COLO668 (cell line): ENCODE measurements around the gene RERE.

Source experiments
- DNase-seq: peaks from one replicate; lab custom pipeline; 2025; ENCODE audit not compliant: unreplicated experiment; lab: John Stamatoyannopoulos, UW

RERE gene

GRCh38 chr1:8586438-8586837, 231.0 kb downstream of the RERE start:
- DNase-seq = no peak

- DNase-seq = no peak
Observed at GRCh38 chr1:8584316-8584715, 233.1 kb downstream of the RERE start.

- DNase-seq = no peak
Observed at GRCh38 chr1:8583031-8583430, 234.4 kb downstream of the RERE start.

DNA sequence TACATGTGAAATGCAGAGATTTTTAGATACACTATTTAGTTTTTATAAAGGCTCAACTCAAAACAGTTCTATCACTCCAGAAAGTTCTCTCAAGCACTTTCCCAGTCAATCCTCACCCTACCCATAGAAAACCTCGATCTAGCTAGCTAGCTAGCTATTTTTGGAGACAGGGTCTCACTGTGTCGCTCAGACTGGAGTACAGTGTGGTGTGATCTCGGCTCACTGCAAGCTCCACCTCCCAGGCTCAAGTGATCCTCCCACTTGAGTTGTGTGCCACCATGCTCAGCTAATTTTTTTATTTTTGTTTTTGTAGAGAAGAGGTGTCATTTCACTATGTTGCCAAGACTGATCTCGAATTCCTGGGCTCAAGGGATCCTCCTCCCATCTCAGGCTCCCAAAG, 236.9 kb downstream of the RERE start:
- DNase-seq = no peak

- DNase-seq = no peak
Observed at GRCh38 chr1:8578936-8579335, 238.5 kb downstream of the RERE start.

GRCh38 chr1:8578132-8578877, 239.1 kb downstream of the RERE start:
- no peak for DNase-seq

- DNase-seq = no peak
Observed at GRCh38 chr1:8574985-8575384, 242.5 kb downstream of the RERE start.

- no peak for DNase-seq
Observed at GRCh38 chr1:8572106-8572505, 245.3 kb downstream of the RERE start.

DNA sequence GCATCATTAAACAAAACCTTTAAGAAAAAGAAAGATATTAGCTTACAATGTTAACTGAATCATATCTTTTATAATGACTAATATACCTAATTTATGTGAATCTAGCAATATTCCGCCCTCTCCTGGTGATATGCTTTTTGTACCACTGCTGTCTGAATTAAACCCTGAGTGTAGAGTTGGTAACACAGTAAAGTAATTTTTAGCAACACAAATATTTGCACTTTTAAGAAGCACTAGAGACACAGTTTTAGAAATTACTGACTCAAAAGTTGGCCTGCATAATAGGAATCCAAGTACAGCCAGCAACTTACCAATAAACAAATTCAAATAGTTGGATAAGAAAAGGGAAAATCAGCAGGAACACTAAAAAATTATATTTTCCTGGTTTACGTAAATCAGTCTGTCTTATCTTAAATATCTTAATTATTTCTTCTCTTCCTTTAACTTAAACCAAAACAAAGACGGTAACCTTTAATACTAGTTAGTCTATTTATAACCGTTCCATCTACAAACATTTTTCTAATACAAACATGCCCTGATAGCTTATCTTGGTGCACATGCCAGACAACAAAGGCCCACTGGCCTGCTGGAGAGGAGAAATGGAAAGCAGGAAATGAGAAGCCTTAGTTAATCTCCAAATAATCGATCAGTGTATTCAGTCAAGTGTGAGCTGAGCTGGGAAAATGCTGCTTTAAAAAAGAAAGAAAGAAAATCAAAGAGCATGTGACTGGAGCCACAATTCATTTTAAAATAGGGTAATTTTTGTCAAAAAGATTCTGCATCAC, 246.0 kb downstream of the RERE start:
- DNase-seq = peak; percentile 45

DNA sequence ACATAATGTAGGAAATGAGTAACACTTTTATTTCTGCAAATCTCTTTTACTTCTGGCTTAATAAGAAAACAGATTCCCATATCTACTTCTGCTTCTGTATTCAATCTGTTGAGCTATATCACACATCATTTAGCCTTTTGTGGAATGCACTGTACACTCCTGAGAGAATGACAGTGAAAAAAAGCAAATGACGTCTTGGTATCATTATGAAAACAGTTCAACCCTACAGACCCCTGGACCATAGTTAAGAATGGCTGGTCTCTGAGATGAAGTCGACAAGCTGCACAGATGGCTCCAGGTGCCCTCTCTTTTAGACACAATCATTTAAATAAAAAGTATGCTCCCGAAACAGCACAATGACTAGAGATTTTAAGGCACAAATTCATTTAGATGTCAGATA, 247.0 kb downstream of the RERE start:
- DNase-seq = no peak

DNA sequence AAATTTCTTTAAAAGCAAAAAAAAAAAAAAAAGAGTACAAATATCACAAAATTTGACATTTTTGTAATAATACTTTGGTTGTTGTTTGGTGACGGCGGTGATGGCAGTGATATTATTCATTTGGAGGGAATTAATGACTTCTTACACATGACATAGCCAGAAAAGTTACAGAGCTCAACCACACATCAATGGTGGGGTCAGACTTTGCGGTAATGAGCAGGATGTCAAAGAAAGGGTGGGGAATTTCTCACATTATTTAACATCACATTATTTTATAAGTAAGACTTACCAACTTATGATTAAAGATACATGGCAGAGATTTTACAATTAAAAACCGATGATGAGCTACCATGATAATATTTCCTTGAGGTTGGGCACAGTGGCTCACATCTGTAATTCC, 248.2 kb downstream of the RERE start:
- no peak for DNase-seq

- DNase-seq = no peak
Observed at GRCh38 chr1:8568837-8569236, 248.6 kb downstream of the RERE start.

DNA sequence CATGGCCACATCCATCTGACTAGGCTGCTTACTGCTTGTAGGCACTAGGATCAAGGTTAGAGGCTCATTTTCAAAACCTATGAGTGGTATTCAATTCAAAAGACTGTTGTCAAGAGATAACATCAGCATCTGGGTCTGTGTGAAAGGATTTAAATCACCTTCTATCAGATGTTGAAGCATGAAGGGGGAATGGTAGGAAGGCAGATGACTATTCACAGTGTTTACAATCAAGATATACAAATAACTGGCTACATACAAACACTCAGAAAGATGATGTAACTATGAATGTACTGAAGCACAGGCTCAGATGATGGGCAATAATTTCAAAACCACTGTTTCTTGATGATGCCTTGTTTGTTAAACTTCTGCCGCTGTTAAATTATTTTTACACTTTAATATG, 250.3 kb downstream of the RERE start:
- no peak for DNase-seq

DNA sequence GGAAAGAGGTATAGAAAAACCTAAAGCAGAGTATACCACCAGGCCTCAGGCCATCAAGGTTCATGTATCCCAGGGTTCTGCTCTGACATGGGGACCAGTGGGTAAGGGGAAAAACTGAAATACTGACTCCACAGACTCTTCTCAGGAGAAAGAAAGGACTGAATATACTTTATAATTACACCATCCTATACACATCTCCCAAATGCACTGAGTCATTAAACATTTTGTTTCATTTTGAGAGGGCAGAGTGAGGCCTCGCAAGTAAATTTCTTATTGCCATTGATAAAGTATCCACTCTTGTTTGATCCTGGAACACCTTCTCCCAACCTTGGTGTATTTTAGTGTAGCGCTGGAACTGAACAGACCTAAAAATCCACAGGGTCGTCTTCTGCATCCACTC, 251.6 kb downstream of the RERE start:
- no peak for DNase-seq

- DNase-seq = no peak
Observed at GRCh38 chr1:8563944-8564537, 253.4 kb downstream of the RERE start.

GRCh38 chr1:8562881-8563865, 254.3 kb downstream of the RERE start:
- DNase-seq = no peak

- no peak for DNase-seq
Observed at GRCh38 chr1:8562222-8562621, 255.2 kb downstream of the RERE start.

- DNase-seq = peak; percentile 27
Observed at GRCh38 chr1:8560611-8561544, 256.6 kb downstream of the RERE start.

DNA sequence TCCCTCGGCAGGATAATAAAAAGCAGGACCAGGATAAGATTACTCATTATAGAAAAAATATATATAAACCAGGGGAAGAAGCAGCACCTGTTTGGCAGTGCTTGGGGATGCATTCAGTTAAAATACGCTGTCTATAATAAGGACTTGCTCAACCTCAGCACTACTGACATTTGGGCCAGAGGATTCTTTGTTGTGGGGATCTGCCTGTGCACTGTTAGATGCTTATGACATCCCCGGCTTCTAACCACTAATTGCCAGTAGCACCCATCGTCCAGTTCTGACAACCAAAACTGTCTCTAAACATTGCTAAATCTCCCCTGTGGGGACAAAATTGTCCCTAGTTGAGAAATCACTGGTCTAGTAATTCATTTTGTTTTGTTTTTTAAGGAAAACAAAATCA, 257.4 kb downstream of the RERE start:
- no peak for DNase-seq

- no peak for DNase-seq
Observed at GRCh38 chr1:8555582-8555981, 261.9 kb downstream of the RERE start.
